ENCODE results near the gene MC3R. TPM values are rescaled to one million over a fixed set of nuclear protein-coding genes. Genes with fewer than 3 reads are reported as not detected.

Gene MC3R
- total RNA-seq, 1 donor = not detected

DNA sequence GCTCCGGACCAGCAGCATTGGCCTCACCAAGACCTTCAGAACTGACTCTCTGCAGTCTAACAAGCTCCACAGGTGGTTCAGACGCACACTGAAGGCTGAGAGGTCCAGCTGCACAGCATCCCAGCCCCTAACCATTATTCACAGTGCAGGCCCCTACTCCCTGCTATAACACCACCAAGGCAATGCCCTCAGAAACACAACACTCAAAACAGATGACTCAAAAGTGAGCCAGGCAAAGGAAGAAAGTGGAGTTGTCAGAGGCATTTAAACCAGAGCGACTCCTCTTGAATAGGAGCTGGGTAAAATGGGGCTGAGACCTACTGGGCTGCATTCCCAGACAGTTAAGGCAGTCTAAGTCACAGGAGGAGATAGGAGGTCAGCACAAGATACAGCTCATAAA, 20.5 kb upstream of the MC3R start:
- no peaks in the 10 kb centered on the region for H3K27me3 ChIP-seq (ENCODE audit: insufficient read depth, low read length)
- H3K4me3 ChIP-seq (ENCODE audit: low read length) = no peak overlapping the region
- H3K4me1 ChIP-seq (ENCODE audit: insufficient read depth, low read length) = no peaks in the 10 kb centered on the region
- no peaks in the 10 kb centered on the region for H3K9me3 ChIP-seq (ENCODE audit: low read depth, low read length)

GRCh38 chr20:56229812-56230211, 18.7 kb upstream of the MC3R start:
- H3K4me3 ChIP-seq (ENCODE audit: low read length) = no peak overlapping the region
- no peaks in the 10 kb centered on the region for H3K9me3 ChIP-seq (ENCODE audit: low read depth, low read length)
- no peaks in the 10 kb centered on the region for H3K4me1 ChIP-seq (ENCODE audit: insufficient read depth, low read length)
- no peaks in the 10 kb centered on the region for H3K27me3 ChIP-seq (ENCODE audit: insufficient read depth, low read length)

DNA sequence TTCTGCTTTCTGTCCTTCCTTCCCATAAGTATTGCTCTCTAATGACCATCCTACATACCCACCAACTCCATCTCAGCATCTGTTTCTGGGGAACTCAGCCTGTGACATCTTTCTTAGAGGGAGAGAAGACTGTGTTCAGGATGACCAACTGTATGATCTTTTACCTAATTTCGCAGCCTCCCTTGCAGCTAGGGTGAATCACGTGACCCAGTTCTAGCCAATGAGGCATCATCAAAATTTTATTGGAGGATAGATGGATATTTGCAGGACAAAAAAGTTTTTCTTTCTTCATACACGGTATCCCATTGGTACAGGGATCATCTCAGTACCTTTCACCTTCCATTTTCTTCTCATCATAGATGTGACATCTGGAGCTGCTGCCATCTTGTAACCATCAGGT, 14.4 kb upstream of the MC3R start:
- H3K9me3 ChIP-seq (ENCODE audit: low read depth, low read length) = no peaks in the 10 kb centered on the region
- H3K4me1 ChIP-seq (ENCODE audit: insufficient read depth, low read length) = no peaks in the 10 kb centered on the region
- H3K27me3 ChIP-seq (ENCODE audit: insufficient read depth, low read length) = no peaks in the 10 kb centered on the region
- no peak overlapping the region for H3K4me3 ChIP-seq (ENCODE audit: low read length)

DNA sequence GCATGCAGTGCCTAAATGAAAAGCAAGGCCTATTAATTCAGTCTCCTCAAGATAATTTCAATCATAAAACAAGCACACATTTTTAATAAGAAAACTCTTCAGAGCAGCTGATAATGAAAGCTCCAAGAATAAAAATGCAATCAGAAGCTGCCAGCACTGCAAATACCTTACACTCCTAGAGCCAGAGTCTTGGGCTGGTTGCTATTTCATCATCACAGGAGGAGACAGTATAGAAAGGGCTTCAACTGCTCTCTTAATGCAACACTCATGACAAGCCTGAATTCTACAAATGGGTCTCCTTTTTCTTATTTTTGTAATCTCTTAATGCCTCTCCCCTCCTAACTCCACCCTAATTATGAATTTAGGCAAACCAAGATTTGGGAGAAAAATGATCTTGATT, 11.2 kb upstream of the MC3R start:
- Histone ChIP-seq H3K4me3 (ENCODE audit: low read length) (no peak overlapping the region), H3K4me1 (ENCODE audit: insufficient read depth, low read length) (no peaks in the 10 kb centered on the region), H3K9me3 (ENCODE audit: low read depth, low read length) (no peaks in the 10 kb centered on the region), H3K27me3 (ENCODE audit: insufficient read depth, low read length) (no peaks in the 10 kb centered on the region)

GRCh38 chr20:56244259-56244658, 4.3 kb upstream of the MC3R start:
- Histone ChIP-seq H3K9me3 (ENCODE audit: low read depth, low read length) (no peaks in the 10 kb centered on the region), H3K27me3 (ENCODE audit: insufficient read depth, low read length) (no peaks in the 10 kb centered on the region)

GRCh38 chr20:56245761-56246160, 2.8 kb upstream of the MC3R start:
- Histone ChIP-seq H3K4me1 (ENCODE audit: insufficient read depth, low read length) (no peaks in the 10 kb centered on the region), H3K9me3 (ENCODE audit: low read depth, low read length) (no peaks in the 10 kb centered on the region), H3K4me3 (ENCODE audit: low read length) (no peak overlapping the region), H3K27me3 (ENCODE audit: insufficient read depth, low read length) (no peaks in the 10 kb centered on the region)

More at GRCh38 chr20:56244259-56244658, 4.3 kb upstream of the MC3R start:
- Histone ChIP-seq H3K4me3 (ENCODE audit: low read length) (no peak overlapping the region), H3K4me1 (ENCODE audit: insufficient read depth, low read length) (no peaks in the 10 kb centered on the region)

GRCh38 chr20:56249244-56249955, 868 bp downstream of the MC3R start:
- no peaks in the 10 kb centered on the region for H3K27me3 ChIP-seq (ENCODE audit: insufficient read depth, low read length)
- no peaks in the 10 kb centered on the region for H3K4me1 ChIP-seq (ENCODE audit: insufficient read depth, low read length)
- H3K9me3 ChIP-seq (ENCODE audit: low read depth, low read length) = no peaks in the 10 kb centered on the region
- no peak overlapping the region for H3K4me3 ChIP-seq (ENCODE audit: low read length)

GRCh38 chr20:56249956-56250355, 1.4 kb downstream of the MC3R start:
- H3K4me3 ChIP-seq (ENCODE audit: low read length) = no peak overlapping the region
- H3K9me3 ChIP-seq (ENCODE audit: low read depth, low read length) = no peaks in the 10 kb centered on the region
- H3K4me1 ChIP-seq (ENCODE audit: insufficient read depth, low read length) = no peaks in the 10 kb centered on the region
- no peaks in the 10 kb centered on the region for H3K27me3 ChIP-seq (ENCODE audit: insufficient read depth, low read length)

GRCh38 chr20:56257604-56258003, 9.1 kb downstream of the MC3R start:
- H3K4me1 ChIP-seq (ENCODE audit: insufficient read depth, low read length) = no peaks in the 10 kb centered on the region
- H3K27me3 ChIP-seq (ENCODE audit: insufficient read depth, low read length) = no peaks in the 10 kb centered on the region
- no peaks in the 10 kb centered on the region for H3K9me3 ChIP-seq (ENCODE audit: low read depth, low read length)
- no peak overlapping the region for H3K4me3 ChIP-seq (ENCODE audit: low read length)

GRCh38 chr20:56259948-56260347, 11.4 kb downstream of the MC3R start:
- Histone ChIP-seq H3K9me3 (ENCODE audit: low read depth, low read length) (no peaks in the 10 kb centered on the region), H3K4me1 (ENCODE audit: insufficient read depth, low read length) (no peaks in the 10 kb centered on the region), H3K27me3 (ENCODE audit: insufficient read depth, low read length) (no peaks in the 10 kb centered on the region), H3K4me3 (ENCODE audit: low read length) (no peak overlapping the region)

- H3K4me3 ChIP-seq (ENCODE audit: low read length) = no peak overlapping the region
- no peaks in the 10 kb centered on the region for H3K9me3 ChIP-seq (ENCODE audit: low read depth, low read length)
- H3K27me3 ChIP-seq (ENCODE audit: insufficient read depth, low read length) = no peaks in the 10 kb centered on the region
- no peaks in the 10 kb centered on the region for H3K4me1 ChIP-seq (ENCODE audit: insufficient read depth, low read length)
Measured at GRCh38 chr20:56268536-56268935, 20.0 kb downstream of the MC3R start.

- Histone ChIP-seq H3K9me3 (ENCODE audit: low read depth, low read length) (no peaks in the 10 kb centered on the region), H3K4me1 (ENCODE audit: insufficient read depth, low read length) (no peaks in the 10 kb centered on the region), H3K27me3 (ENCODE audit: insufficient read depth, low read length) (no peaks in the 10 kb centered on the region), H3K4me3 (ENCODE audit: low read length) (no peak overlapping the region)
Measured at GRCh38 chr20:56271974-56272373, 23.4 kb downstream of the MC3R start.

DNA sequence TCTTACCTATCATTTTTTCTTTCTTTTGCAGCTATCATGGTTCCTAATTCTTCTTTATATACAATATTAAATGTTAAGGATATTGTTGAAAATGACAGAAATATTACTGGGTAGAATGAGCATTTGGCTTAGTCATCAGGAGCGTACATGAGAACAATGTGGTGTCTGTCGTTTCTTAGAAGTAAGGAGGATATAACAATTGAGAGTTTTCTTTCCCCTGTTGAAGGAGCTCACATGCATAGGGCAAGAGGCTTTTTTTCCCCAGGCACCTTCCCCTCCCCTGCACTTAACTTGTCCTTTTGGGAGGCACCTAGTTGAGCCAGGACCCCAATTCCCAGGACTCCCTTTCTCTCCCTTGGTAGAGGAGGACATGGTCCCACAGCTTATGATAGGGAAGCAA, 25.0 kb downstream of the MC3R start:
- no peaks in the 10 kb centered on the region for H3K4me1 ChIP-seq (ENCODE audit: insufficient read depth, low read length)

DNA sequence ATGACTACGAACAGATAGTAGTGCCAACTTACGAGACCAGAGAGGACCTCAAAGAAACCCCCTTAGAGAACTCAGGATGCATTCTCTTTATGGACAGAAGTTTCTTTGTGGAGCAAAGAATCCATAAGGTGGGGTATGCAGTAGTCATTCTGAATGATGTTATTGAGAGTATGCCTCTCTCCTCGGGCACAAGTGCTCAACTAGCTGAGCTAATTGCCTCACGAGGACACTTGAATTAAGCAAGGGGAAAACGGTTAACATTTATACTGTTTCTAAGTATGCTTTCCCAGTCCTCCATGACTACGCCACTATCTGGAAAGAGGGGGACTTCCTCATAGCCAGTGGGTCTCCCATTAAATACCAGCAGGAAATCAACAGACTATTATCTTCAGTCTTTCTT, 25.6 kb downstream of the MC3R start:
- Histone ChIP-seq H3K27me3 (ENCODE audit: insufficient read depth, low read length) (no peaks in the 10 kb centered on the region), H3K4me3 (ENCODE audit: low read length) (no peak overlapping the region), H3K4me1 (ENCODE audit: insufficient read depth, low read length) (no peaks in the 10 kb centered on the region), H3K9me3 (ENCODE audit: low read depth, low read length) (no peaks in the 10 kb centered on the region)

More for the DNA sequence above, 25.0 kb downstream of the MC3R start:
- H3K27me3 ChIP-seq (ENCODE audit: insufficient read depth, low read length) = no peaks in the 10 kb centered on the region
- no peaks in the 10 kb centered on the region for H3K9me3 ChIP-seq (ENCODE audit: low read depth, low read length)
- no peak overlapping the region for H3K4me3 ChIP-seq (ENCODE audit: low read length)

DNA sequence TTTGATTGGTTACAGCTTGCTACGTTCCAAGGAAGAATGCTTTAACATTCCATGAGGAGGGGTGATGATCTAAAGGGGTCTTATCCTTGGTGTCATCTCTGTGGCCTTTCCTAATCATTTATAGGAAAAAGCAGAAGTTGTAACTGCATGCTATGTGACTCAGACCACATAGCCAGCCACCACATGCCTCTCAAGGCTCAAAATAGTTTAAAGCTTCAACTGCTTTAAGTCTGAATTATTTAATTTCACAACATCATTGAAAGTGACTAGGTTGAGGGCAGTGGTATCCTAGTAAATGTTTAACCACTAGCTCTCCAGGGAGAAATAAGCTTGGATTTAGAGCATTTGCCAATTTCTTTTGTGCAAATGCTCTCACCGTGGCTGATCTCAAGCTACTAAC, 29.7 kb downstream of the MC3R start:
- Histone ChIP-seq H3K4me3 (ENCODE audit: low read length) (no peak overlapping the region), H3K4me1 (ENCODE audit: insufficient read depth, low read length) (no peaks in the 10 kb centered on the region), H3K9me3 (ENCODE audit: low read depth, low read length) (no peaks in the 10 kb centered on the region), H3K27me3 (ENCODE audit: insufficient read depth, low read length) (no peaks in the 10 kb centered on the region)

GRCh38 chr20:56285496-56285895, 37.0 kb downstream of the MC3R start:
- H3K27me3 ChIP-seq (ENCODE audit: insufficient read depth, low read length) = no peaks in the 10 kb centered on the region
- H3K4me3 ChIP-seq (ENCODE audit: low read length) = no peak overlapping the region
- H3K4me1 ChIP-seq (ENCODE audit: insufficient read depth, low read length) = no peaks in the 10 kb centered on the region
- H3K9me3 ChIP-seq (ENCODE audit: low read depth, low read length) = no peaks in the 10 kb centered on the region

Data from mononuclear cell (primary cell).